Lung (tissue), 12 donors: ENCODE results near the gene DBF4B. TPM values are rescaled to one million over a fixed set of nuclear protein-coding genes. Genes with fewer than 3 reads are reported as not detected.
A peak's percentile ranks its signal among the peaks of the same experiment; 100 is the strongest.

ENCODE experiments used
- ATAC-seq: fragments of 200-7000 bp; cut with Tn5 transposase; one replicate; pipeline ENCODE4 v1.9.1; 2020; ENCODE audit warnings: moderate number of reproducible peaks; ENCODE audit not compliant: insufficient read depth, low FRiP score
- DNase-seq, 3 donors: peaks; one replicate each; pipeline ENCODE4 v3.0.0-alpha.2; 2013 to 2017
- H3K27ac ChIP-seq, 2 donors: one replicate each; pipeline ENCODE4 v1.5.1; 2013; ENCODE audit warnings: mild to moderate bottlenecking in 2 of 2, moderate library complexity in 2 of 2, control low read depth in 1 of 2, inconsistent platforms in 1 of 2, low read depth in 1 of 2, low read length in 1 of 2
- H3K27me3 ChIP-seq, 3 donors: one replicate each; pipeline ENCODE4 v1.5.1; 2013; ENCODE audit warnings: low read length in 2 of 3; ENCODE audit not compliant: control insufficient read depth in 3 of 3, insufficient read depth in 3 of 3
- H3K36me3 ChIP-seq, 4 donors: one replicate each; pipeline ENCODE4 v1.5.1; 2013; ENCODE audit warnings: low read length in 4 of 4, mild to moderate bottlenecking in 1 of 4, moderate library complexity in 1 of 4; ENCODE audit not compliant: control insufficient read depth in 4 of 4, insufficient read depth in 4 of 4
- H3K4me1 ChIP-seq, 5 donors: one replicate each; pipeline ENCODE4 v1.5.1; 2013; ENCODE audit warnings: low read length in 5 of 5, mild to moderate bottlenecking in 2 of 5, moderate library complexity in 1 of 5; ENCODE audit not compliant: control insufficient read depth in 5 of 5, insufficient read depth in 5 of 5
- H3K4me3 ChIP-seq: one replicate; pipeline ENCODE4 v1.5.1; 2013; ENCODE audit warnings: mild to moderate bottlenecking, control low read depth, moderate library complexity
- H3K9ac ChIP-seq, 2 donors: one replicate each; pipeline ENCODE4 v1.5.1; 2013; ENCODE audit warnings: low read length in 2 of 2, control low read depth in 1 of 2; ENCODE audit not compliant: insufficient read depth in 1 of 2
- H3K9me3 ChIP-seq, 4 donors: one replicate each; pipeline ENCODE4 v1.5.1; 2013; ENCODE audit warnings: low read length in 3 of 4, mild to moderate bottlenecking in 1 of 4, moderate library complexity in 1 of 4; ENCODE audit not compliant: control insufficient read depth in 4 of 4, insufficient read depth in 3 of 4
- WGBS, 2 donors: extraction: QIAGEN DNeasy Blood & Tissue Kit; methylation state at CpG; one replicate each; pipeline ENCODE4 v1.1.7; 2013; 5-methylcytosine and 5-hydroxymethylcytosine counted together
- polyA plus RNA-seq, 2 donors: library from polyadenylated mRNA; stranded (reverse); fragments of 200-250 nt; gene quantifications; one replicate each; pipeline ENCODE4 v1.2.1, GENCODE V29; 2013
- total RNA-seq, 2 donors: library from RNA; depleted of rRNA in 1 of 2; stranded (reverse); fragments of >200 nt in 1 of 2; gene quantifications; one replicate each; pipeline ENCODE4 v1.2.1, GENCODE V29; 2014 to 2021
- TF ChIP-seq, protein P1 (sequence below): IDR thresholded peaks from 2 replicates; pipeline ENCODE4 v1.5.1; 2012; ENCODE audit warnings: mild to moderate bottlenecking; ENCODE audit errors: control extremely low read depth, extremely low read depth
- donor health status: control.
- donor health status: control.
- donor health status: Bipolar disorder and iron deficiency.
- donor health status: healthy.
- donor health status: DM: yes; HTN: yes; CAD: no.

Gene DBF4B
- total and polyA plus RNA-seq, 4 donors: 2.7 to 8.6 (median 3.1) TPM

DNA sequence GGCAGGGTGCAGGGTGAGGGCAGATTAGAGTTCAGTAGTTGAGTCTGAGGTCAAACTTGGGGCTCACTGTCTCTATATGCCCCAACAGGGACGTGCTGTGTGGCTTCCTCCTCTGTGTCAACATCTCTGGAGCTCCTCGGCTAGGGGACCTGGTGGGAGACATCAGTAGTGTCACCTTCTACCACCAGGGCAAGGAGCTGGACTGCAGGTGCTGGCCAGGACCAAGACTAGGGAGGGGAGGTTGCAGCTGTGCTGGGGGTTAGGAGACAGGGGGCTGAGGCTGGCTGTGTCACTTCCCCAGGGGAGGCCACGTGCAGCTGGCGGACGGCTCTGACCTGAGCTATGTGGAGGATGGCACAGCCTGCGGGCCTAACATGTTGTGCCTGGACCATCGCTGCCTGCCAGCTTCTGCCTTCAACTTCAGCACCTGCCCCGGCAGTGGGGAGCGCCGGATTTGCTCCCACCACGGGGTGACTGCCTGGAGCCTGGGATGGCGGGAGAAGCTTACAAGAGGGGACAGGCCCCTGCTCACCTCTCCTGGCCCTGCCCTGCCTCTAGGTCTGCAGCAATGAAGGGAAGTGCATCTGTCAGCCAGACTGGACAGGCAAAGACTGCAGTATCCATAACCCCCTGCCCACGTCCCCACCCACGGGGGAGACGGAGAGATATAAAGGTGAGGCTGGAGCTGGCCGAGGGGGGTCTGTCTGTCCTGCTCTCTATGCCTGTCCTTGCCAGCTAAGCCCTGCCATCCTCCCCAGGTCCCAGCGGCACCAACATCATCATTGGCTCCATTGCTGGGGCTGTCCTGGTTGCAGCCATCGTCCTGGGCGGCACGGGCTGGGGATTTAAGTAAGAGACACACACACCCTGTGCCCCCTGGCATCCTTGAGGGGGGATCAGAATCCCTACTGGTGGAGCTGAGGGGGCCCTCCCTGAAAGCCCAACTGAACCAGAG is 69.2 kb downstream of the DBF4B start:
- ATAC-seq: no peak
- 90 to 91% methylated on average over 20 of the region's 20 CpGs for WGBS, 2 donors
- peaks cover 0 to 38% (median 12%) of the 10 kb centered on the region in 5 donors for H3K4me1 ChIP-seq

DNA sequence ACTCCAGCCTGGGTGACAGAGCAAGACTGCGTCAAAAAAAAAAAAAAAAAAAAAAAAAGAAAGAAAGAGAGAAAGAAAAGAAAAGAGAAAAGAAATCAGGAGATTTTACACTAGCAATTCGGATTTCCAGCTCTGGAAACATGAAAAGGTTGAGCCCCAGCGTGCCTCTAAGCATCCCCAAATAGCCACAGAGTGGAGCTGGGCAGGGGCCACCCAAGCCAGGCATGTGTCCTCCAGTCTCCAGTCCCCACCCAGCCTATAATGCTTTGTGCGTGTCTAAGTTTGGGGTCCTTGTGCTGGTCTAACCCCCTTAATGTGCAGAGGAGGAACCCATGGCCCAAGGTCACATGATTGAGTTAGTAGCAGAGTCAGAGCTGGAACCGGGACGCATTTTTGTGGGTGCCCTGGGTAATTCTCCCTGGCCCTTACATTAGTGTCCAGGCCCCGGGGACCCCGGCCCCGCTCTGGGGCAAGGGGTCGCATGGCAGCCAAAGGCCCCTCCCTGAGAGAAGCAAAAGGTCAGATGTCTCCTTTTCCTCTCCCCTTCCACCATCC is 70.3 kb downstream of the DBF4B start:
- Histone ChIP-seq H3K27me3 (no peaks in the 10 kb centered on the region), H3K4me1 (peaks cover 0 to 38% (median 13%) of the 10 kb centered on the region in 5 donors), H3K27ac (no peak overlapping the region), H3K4me3 (no peak overlapping the region), H3K9me3 (no peaks in the 10 kb centered on the region), H3K9ac (no peak overlapping the region), H3K36me3 (no peaks in the 10 kb centered on the region)
- no peak for DNase-seq
- no peak for ATAC-seq
- TF ChIP-seq, protein P1, sequence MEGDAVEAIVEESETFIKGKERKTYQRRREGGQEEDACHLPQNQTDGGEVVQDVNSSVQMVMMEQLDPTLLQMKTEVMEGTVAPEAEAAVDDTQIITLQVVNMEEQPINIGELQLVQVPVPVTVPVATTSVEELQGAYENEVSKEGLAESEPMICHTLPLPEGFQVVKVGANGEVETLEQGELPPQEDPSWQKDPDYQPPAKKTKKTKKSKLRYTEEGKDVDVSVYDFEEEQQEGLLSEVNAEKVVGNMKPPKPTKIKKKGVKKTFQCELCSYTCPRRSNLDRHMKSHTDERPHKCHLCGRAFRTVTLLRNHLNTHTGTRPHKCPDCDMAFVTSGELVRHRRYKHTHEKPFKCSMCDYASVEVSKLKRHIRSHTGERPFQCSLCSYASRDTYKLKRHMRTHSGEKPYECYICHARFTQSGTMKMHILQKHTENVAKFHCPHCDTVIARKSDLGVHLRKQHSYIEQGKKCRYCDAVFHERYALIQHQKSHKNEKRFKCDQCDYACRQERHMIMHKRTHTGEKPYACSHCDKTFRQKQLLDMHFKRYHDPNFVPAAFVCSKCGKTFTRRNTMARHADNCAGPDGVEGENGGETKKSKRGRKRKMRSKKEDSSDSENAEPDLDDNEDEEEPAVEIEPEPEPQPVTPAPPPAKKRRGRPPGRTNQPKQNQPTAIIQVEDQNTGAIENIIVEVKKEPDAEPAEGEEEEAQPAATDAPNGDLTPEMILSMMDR: no peak
- WGBS, 2 donors: 20 to 29% methylated on average over 9 to 10 of the region's 10 CpGs

More for the DNA sequence above, 69.2 kb downstream of the DBF4B start:
- no peak overlapping the region for H3K4me3 ChIP-seq
- H3K36me3 ChIP-seq: no peaks in the 10 kb centered on the region
- H3K27me3 ChIP-seq: no peaks in the 10 kb centered on the region
- H3K27ac ChIP-seq: no peak overlapping the region
- TF ChIP-seq, protein P1: no peak
- H3K9me3 ChIP-seq: no peaks in the 10 kb centered on the region
- no peak overlapping the region for H3K9ac ChIP-seq
- no peak for DNase-seq

DNA sequence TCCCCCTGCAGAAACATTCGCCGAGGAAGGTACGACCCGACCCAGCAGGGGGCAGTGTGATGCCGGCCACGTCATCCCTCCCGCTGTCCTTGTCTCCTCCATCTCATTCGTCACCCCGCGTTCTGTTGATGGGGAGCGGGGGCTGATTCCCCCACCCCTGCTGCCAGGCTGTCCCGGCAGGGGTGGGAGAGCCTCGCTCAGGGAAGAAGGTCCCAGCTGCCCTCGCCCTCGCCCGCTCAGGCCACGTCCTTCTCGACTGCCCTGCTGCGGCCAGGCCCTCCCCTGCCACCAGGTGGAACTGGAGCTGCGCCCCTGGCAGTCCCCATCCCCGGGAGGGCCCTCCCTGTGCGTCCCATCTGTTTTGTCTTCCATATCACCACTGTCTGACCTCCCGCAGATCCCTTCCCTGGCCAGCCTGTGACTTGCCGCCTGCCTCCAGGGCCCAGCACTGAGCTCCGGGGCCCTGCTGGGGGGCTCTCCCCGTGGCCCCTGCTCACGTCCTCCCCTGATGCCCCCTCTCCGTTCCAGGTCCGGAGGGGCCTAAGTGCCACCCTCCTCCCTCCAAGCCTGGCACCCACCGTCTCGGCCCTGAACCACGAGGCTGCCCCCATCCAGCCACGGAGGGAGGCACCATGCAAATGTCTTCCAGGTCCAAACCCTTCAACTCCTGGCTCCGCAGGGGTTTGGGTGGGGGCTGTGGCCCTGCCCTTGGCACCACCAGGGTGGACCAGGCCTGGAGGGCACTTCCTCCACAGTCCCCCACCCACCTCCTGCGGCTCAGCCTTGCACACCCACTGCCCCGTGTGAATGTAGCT is 71.0 kb downstream of the DBF4B start:
- no peaks in the 10 kb centered on the region for H3K36me3 ChIP-seq
- ATAC-seq: no peak
- no peak overlapping the region for H3K4me3 ChIP-seq
- no peaks in the 10 kb centered on the region for H3K27me3 ChIP-seq
- TF ChIP-seq, protein P1: peak; percentile 63
- H3K9ac ChIP-seq: peak overlapping the region in 1 of 2 donors; percentile 19
- peak; percentile 84 to 88 (median 87) for DNase-seq
- WGBS, 2 donors: 18 to 24% methylated on average over 32 to 36 of the region's 36 CpGs
- no peaks in the 10 kb centered on the region for H3K9me3 ChIP-seq
- H3K27ac ChIP-seq: peak overlapping the region; percentile 3 to 64
- H3K4me1 ChIP-seq: peaks cover 0 to 38% (median 13%) of the 10 kb centered on the region in 5 donors
